Mesodermal cell (in vitro differentiated cells): ENCODE measurements around the gene ATMIN.
A peak's percentile ranks its signal among the peaks of the same experiment; 100 is the strongest.

Experiments used
- H3K27ac ChIP-seq: 2 replicates; pipeline ENCODE4 v1.7.0; 2013; ENCODE audit warnings: mild to moderate bottlenecking, low read depth, low read length, moderate library complexity; ENCODE audit not compliant: severe bottlenecking
- H3K36me3 ChIP-seq: 2 replicates; pipeline ENCODE4 v1.7.1; 2013; ENCODE audit warnings: mild to moderate bottlenecking, low read length, moderate library complexity; ENCODE audit not compliant: control insufficient read depth, insufficient read depth
- H3K4me1 ChIP-seq: one replicate; pipeline ENCODE4 v1.7.1; 2013; ENCODE audit warnings: mild to moderate bottlenecking, low read length; ENCODE audit not compliant: insufficient read depth, control insufficient read depth, poor library complexity, severe bottlenecking
- H3K4me3 ChIP-seq: 2 replicates; pipeline ENCODE4 v1.7.0; 2013; ENCODE audit warnings: low read length, control low read depth, mild to moderate bottlenecking; ENCODE audit not compliant: insufficient read depth, poor library complexity, severe bottlenecking; ENCODE audit errors: extremely low read depth
- H3K9me3 ChIP-seq: 2 replicates; pipeline ENCODE4 v1.7.1; 2013; ENCODE audit warnings: mild to moderate bottlenecking, low read length, moderate library complexity; ENCODE audit not compliant: control insufficient read depth
- WGBS, 2 experiments: methylation state at CpG; one replicate each; pipeline ENCODE4 v1.1.5; 2013; ENCODE audit warnings: missing lambda C conversion rate in 2 of 2; ENCODE audit not compliant: insufficient coverage in 2 of 2; 5-methylcytosine and 5-hydroxymethylcytosine counted together

ATMIN gene

DNA sequence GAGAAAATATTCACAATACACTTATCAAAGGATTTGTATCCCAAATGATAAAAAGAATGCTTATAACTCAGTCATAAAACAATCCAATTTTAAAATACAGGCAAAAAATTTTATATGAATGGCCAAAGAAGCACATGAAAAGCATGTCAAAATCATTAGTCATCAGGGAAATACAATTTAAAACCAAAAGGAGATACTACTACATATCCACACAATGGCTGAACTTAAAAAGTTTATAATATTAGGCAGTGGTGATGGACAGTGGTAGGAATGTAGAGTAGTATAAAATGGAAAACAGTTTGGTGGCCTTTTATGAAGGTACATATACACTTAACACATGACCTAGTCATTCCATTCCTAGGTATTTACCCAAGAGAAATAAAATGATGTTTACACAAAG, 41.2 kb upstream of the ATMIN start:
- no peaks in the 10 kb centered on the region for H3K9me3 ChIP-seq
- H3K4me3 ChIP-seq, result no peak overlapping the region
- H3K36me3 ChIP-seq, result peaks cover 16% of the 10 kb centered on the region
- peak overlapping the region; percentile 94 for H3K27ac ChIP-seq
- peaks cover 17% of the 10 kb centered on the region for H3K4me1 ChIP-seq

GRCh38 chr16:80996688-80997138, 38.9 kb upstream of the ATMIN start:
- Histone ChIP-seq H3K4me1 (peaks cover 12% of the 10 kb centered on the region), H3K27ac (peak overlapping the region; percentile 36), H3K36me3 (peaks cover 3% of the 10 kb centered on the region), H3K4me3 (no peak overlapping the region), H3K9me3 (no peaks in the 10 kb centered on the region)
- no CpG with 5 or more reads among the region's 4 CpGs for WGBS, 2 experiments

GRCh38 chr16:80997139-80997798, 38.4 kb upstream of the ATMIN start:
- peak overlapping the region; percentile 36 for H3K27ac ChIP-seq
- H3K4me3 ChIP-seq, result no peak overlapping the region
- no peaks in the 10 kb centered on the region for H3K9me3 ChIP-seq
- peaks cover 3% of the 10 kb centered on the region for H3K36me3 ChIP-seq
- 96 to 100% methylated on average over 3 to 4 of the region's 9 CpGs for WGBS, 2 experiments
- H3K4me1 ChIP-seq, result peaks cover 8% of the 10 kb centered on the region

- WGBS, 2 experiments, result 83 to 99% methylated on average over 1 to 5 of the region's 7 CpGs
- H3K27ac ChIP-seq, result no peak overlapping the region
- H3K4me3 ChIP-seq, result no peak overlapping the region
- peaks cover 5% of the 10 kb centered on the region for H3K4me1 ChIP-seq
- H3K36me3 ChIP-seq, result peaks cover 3% of the 10 kb centered on the region
- H3K9me3 ChIP-seq, result no peaks in the 10 kb centered on the region
Observed at GRCh38 chr16:80997964-80998620, 37.5 kb upstream of the ATMIN start.

- peaks cover 3% of the 10 kb centered on the region for H3K36me3 ChIP-seq
- no peak overlapping the region for H3K27ac ChIP-seq
- peaks cover 7% of the 10 kb centered on the region for H3K4me1 ChIP-seq
- no peak overlapping the region for H3K4me3 ChIP-seq
- 96 to 100% methylated on average over 2 to 3 of the region's 3 CpGs for WGBS, 2 experiments
- H3K9me3 ChIP-seq, result no peaks in the 10 kb centered on the region
Observed at GRCh38 chr16:81000873-81001272, 34.8 kb upstream of the ATMIN start.

DNA sequence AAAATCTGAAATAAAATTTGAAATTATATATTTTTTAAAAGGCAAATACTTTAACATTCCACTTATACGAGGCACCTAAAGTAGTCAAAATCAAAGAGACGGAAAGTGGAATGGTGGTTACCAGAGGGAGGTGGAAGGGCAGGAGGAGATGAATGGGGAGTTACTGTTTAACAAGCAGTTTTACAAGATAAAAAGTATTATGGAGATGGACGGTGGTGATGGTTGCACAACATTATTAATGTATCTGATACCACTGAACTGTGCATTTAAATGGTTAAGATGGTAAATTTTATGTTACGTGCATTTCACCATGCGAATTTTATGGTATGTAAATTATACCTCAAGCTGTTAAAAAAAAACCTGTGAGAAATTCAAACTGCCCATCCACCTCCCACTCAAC, 34.3 kb upstream of the ATMIN start:
- no peaks in the 10 kb centered on the region for H3K9me3 ChIP-seq
- H3K36me3 ChIP-seq, result peaks cover 3% of the 10 kb centered on the region
- H3K27ac ChIP-seq, result no peak overlapping the region
- H3K4me3 ChIP-seq, result no peak overlapping the region
- WGBS, 2 experiments, result 100% methylated on average over 2 of the region's 5 CpGs
- H3K4me1 ChIP-seq, result peaks cover 7% of the 10 kb centered on the region

- no peak overlapping the region for H3K27ac ChIP-seq
- 100% methylated on average over 4 of the region's 4 CpGs; no CpG with 5 or more reads in 1 of the 2 experiments for WGBS, 2 experiments
- no peak overlapping the region for H3K4me3 ChIP-seq
- no peaks in the 10 kb centered on the region for H3K9me3 ChIP-seq
- H3K4me1 ChIP-seq, result peaks cover 7% of the 10 kb centered on the region
- H3K36me3 ChIP-seq, result peaks cover 3% of the 10 kb centered on the region
Observed at GRCh38 chr16:81003064-81003463, 32.6 kb upstream of the ATMIN start.

GRCh38 chr16:81003610-81004460, 31.8 kb upstream of the ATMIN start:
- 94 to 96% methylated on average over 2 to 3 of the region's 11 CpGs for WGBS, 2 experiments
- no peaks in the 10 kb centered on the region for H3K9me3 ChIP-seq
- H3K4me3 ChIP-seq, result no peak overlapping the region
- no peak overlapping the region for H3K27ac ChIP-seq
- peaks cover 6% of the 10 kb centered on the region for H3K36me3 ChIP-seq
- H3K4me1 ChIP-seq, result peaks cover 7% of the 10 kb centered on the region

- Histone ChIP-seq H3K9me3 (no peaks in the 10 kb centered on the region), H3K27ac (peak overlapping the region; percentile 34), H3K4me3 (peak overlapping the region; percentile 94), H3K36me3 (peaks cover 6% of the 10 kb centered on the region), H3K4me1 (peaks cover 7% of the 10 kb centered on the region)
- WGBS, 2 experiments, result 70 to 83% methylated on average over 6 to 9 of the region's 14 CpGs
Observed at GRCh38 chr16:81004646-81005353, 30.8 kb upstream of the ATMIN start.

GRCh38 chr16:81005610-81006161, 30.0 kb upstream of the ATMIN start:
- Histone ChIP-seq H3K27ac (peak overlapping the region; percentile 100), H3K4me3 (peak overlapping the region; percentile 94), H3K9me3 (no peaks in the 10 kb centered on the region), H3K36me3 (peaks cover 6% of the 10 kb centered on the region), H3K4me1 (peaks cover 7% of the 10 kb centered on the region)
- WGBS, 2 experiments, result 2 to 20% methylated on average over 7 to 9 of the region's 18 CpGs
